CD4-positive, CD25-positive, alpha-beta regulatory T cell (primary cell): Measurements from ENCODE around the gene EFEMP2. TPM values are rescaled to one million over a fixed set of nuclear protein-coding genes. Genes with fewer than 3 reads are reported as not detected.

Source experiments
- ATAC-seq, 2 donors: fragments of 150-1000 bp; cut with Tn5 transposase; one replicate each; pipeline ENCODE4 v1.10.0; 2021; ENCODE audit warnings: low read depth in 2 of 2, moderate number of reproducible peaks in 2 of 2, moderate library complexity in 1 of 2
- DNase-seq, 3 donors: peaks; one replicate each; pipeline versions ENCODE4 v3.0.0 to v3.0.0-alpha.2; 2012 to 2022; ENCODE audit warnings: mixed read lengths in 1 of 3
- H3K27ac ChIP-seq: one replicate; pipeline ENCODE4 v1.7.0; 2013; ENCODE audit warnings: mild to moderate bottlenecking, low read length; ENCODE audit not compliant: insufficient read depth, poor library complexity, severe bottlenecking
- H3K27me3 ChIP-seq: one replicate; pipeline ENCODE4 v1.7.0; 2013; ENCODE audit warnings: low read length; ENCODE audit not compliant: control insufficient read depth, insufficient read depth
- H3K36me3 ChIP-seq: one replicate; pipeline ENCODE4 v1.7.0; 2013; ENCODE audit warnings: mild to moderate bottlenecking, low read length, moderate library complexity; ENCODE audit not compliant: control insufficient read depth, insufficient read depth
- H3K4me1 ChIP-seq: 2 replicates; pipeline ENCODE4 v1.7.0; 2013; ENCODE audit warnings: mild to moderate bottlenecking, low read length; ENCODE audit not compliant: insufficient read depth, control insufficient read depth, poor library complexity, severe bottlenecking
- H3K4me3 ChIP-seq: one replicate; pipeline ENCODE4 v1.7.0; 2013; ENCODE audit warnings: low read depth, mild to moderate bottlenecking, low read length, moderate library complexity
- H3K9me3 ChIP-seq, 2 experiments: 1 replicate in 1 of 2; 2 replicates in 1 of 2; pipeline ENCODE4 v1.7.0; 2013; ENCODE audit warnings: low read length in 2 of 2, mild to moderate bottlenecking in 1 of 2, moderate library complexity in 1 of 2; ENCODE audit not compliant: control insufficient read depth in 2 of 2
- H3K27ac Mint-ChIP-seq, 3 donors: one replicate each; pipeline ENCODE4 v1.8.0; 2020 to 2022; ENCODE audit warnings: mild to moderate bottlenecking in 3 of 3, mixed read lengths in 3 of 3, moderate library complexity in 2 of 3
- H3K27me3 Mint-ChIP-seq: one replicate; pipeline ENCODE4 v1.8.0; 2022; ENCODE audit warnings: mild to moderate bottlenecking, mixed read lengths
- H3K36me3 Mint-ChIP-seq: one replicate; pipeline ENCODE4 v1.8.0; 2020; ENCODE audit warnings: mixed read lengths
- H3K4me1 Mint-ChIP-seq, 4 donors: one replicate each; pipeline ENCODE4 v1.8.0; 2020 to 2022; ENCODE audit warnings: mixed read lengths in 4 of 4, mild to moderate bottlenecking in 1 of 4
- H3K4me3 Mint-ChIP-seq, 4 donors: one replicate each; pipeline ENCODE4 v1.8.0; 2020 to 2022; ENCODE audit warnings: mild to moderate bottlenecking in 4 of 4, mixed read lengths in 4 of 4, moderate library complexity in 3 of 4
- H3K9me3 Mint-ChIP-seq, 7 donors: one replicate each; pipeline ENCODE4 v1.8.0; 2020 to 2022; ENCODE audit warnings: mixed read lengths in 7 of 7, mild to moderate bottlenecking in 3 of 7, moderate library complexity in 2 of 7
- polyA plus RNA-seq, 4 donors: library from polyadenylated mRNA; unstranded; fragments of 300-500 nt; fragmentation: Illumina TruSeq; gene quantifications; one replicate each; pipeline ENCODE4 v1.2.3, GENCODE V29; 2021
- total RNA-seq: library from RNA; stranded (reverse); gene quantifications from one replicate; pipeline ENCODE4 v1.2.3, GENCODE V29; 2022

The EFEMP2 gene
- total and polyA plus RNA-seq, 5 donors from 2014 or later: 0.21 to 5.8 (median 0.32) TPM

DNA sequence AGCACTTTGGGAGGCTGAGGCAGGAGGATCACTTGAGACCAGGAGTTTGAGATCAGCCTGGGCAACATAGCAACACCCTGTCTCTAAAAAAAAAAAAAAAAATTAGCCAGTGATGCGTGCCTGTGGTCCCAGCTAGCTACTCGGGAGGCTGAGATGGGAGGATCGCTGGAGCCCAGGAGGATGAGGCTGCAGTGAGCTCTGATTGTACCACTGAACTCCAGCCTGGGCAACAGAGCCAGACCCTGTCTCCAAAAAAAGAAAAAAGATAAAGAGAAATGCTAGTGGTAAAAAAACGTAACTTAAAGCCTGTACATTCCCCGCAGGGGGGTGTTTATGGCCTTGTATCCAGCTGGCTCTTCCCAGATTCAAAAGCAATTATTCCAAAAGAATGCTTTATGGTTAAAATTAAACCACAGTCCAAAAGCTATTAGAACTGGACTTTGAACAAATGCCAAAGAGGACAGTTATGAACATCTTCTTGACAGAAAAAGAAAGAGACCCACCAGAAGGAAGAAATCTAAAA is 55.2 kb downstream of the EFEMP2 start:
- H3K27ac Mint-ChIP-seq: peak overlapping the region; percentile 52 to 73 (median 52)
- Histone ChIP-seq H3K4me1 (peaks cover 11% of the 10 kb centered on the region), H3K36me3 (no peaks in the 10 kb centered on the region), H3K27me3 (no peaks in the 10 kb centered on the region), H3K27ac (peak overlapping the region; percentile 67), H3K9me3 (no peaks in the 10 kb centered on the region), H3K4me3 (peak overlapping the region; percentile 79)
- H3K9me3 Mint-ChIP-seq: no peaks in the 10 kb centered on the region
- H3K27me3 Mint-ChIP-seq: peaks cover 14% of the 10 kb centered on the region
- peak overlapping the region; percentile 80 to 94 (median 82) for H3K4me3 Mint-ChIP-seq
- H3K36me3 Mint-ChIP-seq: no peaks in the 10 kb centered on the region
- H3K4me1 Mint-ChIP-seq: peaks cover 0 to 22% (median 4%) of the 10 kb centered on the region in 4 donors
- DNase-seq: no peak
- ATAC-seq: no peak

DNA sequence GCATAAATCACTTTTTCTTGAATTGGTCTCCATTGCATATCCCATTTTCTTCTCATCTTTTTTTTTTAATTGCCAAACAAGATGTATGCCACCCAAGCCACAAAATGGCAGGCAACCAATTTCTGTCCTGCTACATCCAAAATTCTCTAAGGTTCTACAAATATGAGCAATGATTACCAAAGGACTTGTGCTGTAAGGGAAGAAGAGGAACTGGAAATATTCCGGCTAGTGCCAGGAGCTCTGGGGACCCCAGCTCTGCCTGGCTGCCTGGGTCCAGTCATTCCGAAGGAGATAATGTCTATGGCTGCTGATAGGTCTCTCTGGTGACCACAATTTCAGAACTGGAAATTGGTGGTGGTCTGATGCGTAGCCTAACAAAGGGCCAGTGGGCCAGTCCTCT is 55.9 kb downstream of the EFEMP2 start:
- peaks cover 0 to 22% (median 4%) of the 10 kb centered on the region in 4 donors for H3K4me1 Mint-ChIP-seq
- no peaks in the 10 kb centered on the region for H3K36me3 ChIP-seq
- no peaks in the 10 kb centered on the region for H3K9me3 Mint-ChIP-seq

More for the DNA sequence above, 55.9 kb downstream of the EFEMP2 start:
- no peak overlapping the region for H3K27ac Mint-ChIP-seq
- H3K27me3 Mint-ChIP-seq: peaks cover 14% of the 10 kb centered on the region
- ATAC-seq: no peak
- no peaks in the 10 kb centered on the region for H3K27me3 ChIP-seq
- H3K9me3 ChIP-seq: no peaks in the 10 kb centered on the region
- H3K4me3 ChIP-seq: no peak overlapping the region
- H3K27ac ChIP-seq: no peak overlapping the region
- no peak for DNase-seq
- H3K4me3 Mint-ChIP-seq: peak overlapping the region in 2 of 4 donors; percentile 80 to 81
- no peaks in the 10 kb centered on the region for H3K36me3 Mint-ChIP-seq
- peaks cover 11% of the 10 kb centered on the region for H3K4me1 ChIP-seq

Other genes with a start within 250 kb of the EFEMP2 start
- gene SIPA1, start 234.7 kb downstream of the EFEMP2 start, total RNA-seq: 200 TPM
- gene SIPA1, start 234.7 kb downstream of the EFEMP2 start, polyA plus RNA-seq: 10 to 100 TPM; 74.7 to 91.5 (median 83.1) TPM
- gene RELA, start 209.9 kb downstream of the EFEMP2 start, total RNA-seq: 295 TPM
- gene RELA, start 209.9 kb downstream of the EFEMP2 start, polyA plus RNA-seq: 10 to 100 TPM; 40.3 to 66.1 (median 53.3) TPM
- gene KAT5, start 160.5 kb downstream of the EFEMP2 start, total RNA-seq: 127 TPM
- gene KAT5, start 160.5 kb downstream of the EFEMP2 start, polyA plus RNA-seq: 10 to 100 TPM; 45.4 to 62.7 (median 55.7) TPM
- gene RNASEH2C, start 152.0 kb downstream of the EFEMP2 start, total RNA-seq: 28.3 TPM
- 10 to 100 TPM; 60.6 to 83.8 (median 72.6) TPM for gene RNASEH2C, start 152.0 kb downstream of the EFEMP2 start, polyA plus RNA-seq
- gene AP5B1, start 91.8 kb downstream of the EFEMP2 start, total RNA-seq: 16.8 TPM
- 10 to 100 TPM in 1 of 4 donors, 1 to 10 TPM in 3; 7.6 to 10.8 (median 9.5) TPM for gene AP5B1, start 91.8 kb downstream of the EFEMP2 start, polyA plus RNA-seq
- not detected for gene OVOL1, start 85.7 kb downstream of the EFEMP2 start, total RNA-seq
- gene OVOL1, start 85.7 kb downstream of the EFEMP2 start, polyA plus RNA-seq: not detected
- gene SNX32, start 38.8 kb downstream of the EFEMP2 start, total RNA-seq: 0.44 TPM
- gene SNX32, start 38.8 kb downstream of the EFEMP2 start, polyA plus RNA-seq: 1 to 10 TPM in 1 of 4 donors, under 1 TPM in 3; 0.32 to 1.3 (median 0.48) TPM
- 737 TPM for gene CFL1, start 14.6 kb downstream of the EFEMP2 start, total RNA-seq
- 1,000 to 10,000 TPM; 2,250 to 3,209 (median 2,591) TPM for gene CFL1, start 14.6 kb downstream of the EFEMP2 start, polyA plus RNA-seq
- 51.1 TPM for gene MUS81, start 12.4 kb downstream of the EFEMP2 start, total RNA-seq
- 10 to 100 TPM; 22.7 to 24.6 (median 23.6) TPM for gene MUS81, start 12.4 kb downstream of the EFEMP2 start, polyA plus RNA-seq
- gene CTSW, start 7.0 kb upstream of the EFEMP2 start, total RNA-seq: 12.4 TPM
- 10 to 100 TPM in 3 of 4 donors, 1 to 10 TPM in 1; 3.5 to 35.9 (median 16.9) TPM for gene CTSW, start 7.0 kb upstream of the EFEMP2 start, polyA plus RNA-seq
- gene FIBP, start 15.7 kb upstream of the EFEMP2 start, total RNA-seq: 29.8 TPM
- 10 to 100 TPM; 71.0 to 81.7 (median 72.7) TPM for gene FIBP, start 15.7 kb upstream of the EFEMP2 start, polyA plus RNA-seq
- 20.7 TPM for gene CCDC85B, start 17.9 kb upstream of the EFEMP2 start, total RNA-seq
- gene CCDC85B, start 17.9 kb upstream of the EFEMP2 start, polyA plus RNA-seq: 10 to 100 TPM; 58.7 to 74.0 (median 63.2) TPM
- gene FOSL1, start 27.6 kb upstream of the EFEMP2 start, total RNA-seq: 2.7 TPM
- not detected for gene FOSL1, start 27.6 kb upstream of the EFEMP2 start, polyA plus RNA-seq
- gene C11orf68, start 46.3 kb upstream of the EFEMP2 start, total RNA-seq: 21.6 TPM
- gene C11orf68, start 46.3 kb upstream of the EFEMP2 start, polyA plus RNA-seq: 10 to 100 TPM; 65.8 to 90.7 (median 85.0) TPM
- 82.8 TPM for gene DRAP1, start 46.6 kb upstream of the EFEMP2 start, total RNA-seq
- 100 to 1,000 TPM in 2 of 4 donors, 10 to 100 TPM in 2; 78.2 to 106 (median 91.4) TPM for gene DRAP1, start 46.6 kb upstream of the EFEMP2 start, polyA plus RNA-seq
- gene TSGA10IP, start 72.7 kb upstream of the EFEMP2 start, total RNA-seq: not detected
- gene TSGA10IP, start 72.7 kb upstream of the EFEMP2 start, polyA plus RNA-seq: not detected
- gene SART1, start 88.9 kb upstream of the EFEMP2 start, total RNA-seq: 94.0 TPM
- gene SART1, start 88.9 kb upstream of the EFEMP2 start, polyA plus RNA-seq: 10 to 100 TPM; 15.8 to 22.7 (median 19.8) TPM
- gene EIF1AD, start 129.4 kb upstream of the EFEMP2 start, total RNA-seq: 61.3 TPM
- gene EIF1AD, start 129.4 kb upstream of the EFEMP2 start, polyA plus RNA-seq: 10 to 100 TPM; 16.7 to 20.7 (median 18.6) TPM
- gene BANF1, start 129.7 kb upstream of the EFEMP2 start, total RNA-seq: 41.8 TPM
- gene BANF1, start 129.7 kb upstream of the EFEMP2 start, polyA plus RNA-seq: 100 to 1,000 TPM; 134 to 170 (median 148) TPM
- gene CST6, start 139.2 kb upstream of the EFEMP2 start, total RNA-seq: not detected
- not detected for gene CST6, start 139.2 kb upstream of the EFEMP2 start, polyA plus RNA-seq
- gene CATSPER1, start 153.7 kb upstream of the EFEMP2 start, total RNA-seq: not detected
- gene CATSPER1, start 153.7 kb upstream of the EFEMP2 start, polyA plus RNA-seq: not detected
- not detected for gene GAL3ST3, start 176.4 kb upstream of the EFEMP2 start, total RNA-seq
- not detected for gene GAL3ST3, start 176.4 kb upstream of the EFEMP2 start, polyA plus RNA-seq
- gene SF3B2, start 179.6 kb upstream of the EFEMP2 start, total RNA-seq: 172 TPM
- gene SF3B2, start 179.6 kb upstream of the EFEMP2 start, polyA plus RNA-seq: 10 to 100 TPM; 67.6 to 79.7 (median 75.2) TPM
- 306 TPM for gene PACS1, start 197.5 kb upstream of the EFEMP2 start, total RNA-seq
- gene PACS1, start 197.5 kb upstream of the EFEMP2 start, polyA plus RNA-seq: 10 to 100 TPM; 43.8 to 57.8 (median 47.1) TPM